A172 (cell line): ENCODE measurements around the gene CCDC187. TPM values are rescaled to one million over a fixed set of nuclear protein-coding genes. Genes with fewer than 3 reads are reported as not detected.
A peak's percentile ranks its signal among the peaks of the same experiment; 100 is the strongest.

ENCODE experiments used
- DNase-seq: peaks from one replicate; pipeline ENCODE4 v3.0.0-alpha.2; 2015; ENCODE audit warnings: low spot score
- total RNA-seq: library from RNA; depleted of rRNA; stranded (reverse); fragments of >200 nt; shearing (Covaris generic); gene quantifications from 2 replicates; pipeline ENCODE4 v1.2.3, GENCODE V29; 2014

The CCDC187 gene
- total RNA-seq, 1 experiment from 2014 or later: 0.07 TPM

DNA sequence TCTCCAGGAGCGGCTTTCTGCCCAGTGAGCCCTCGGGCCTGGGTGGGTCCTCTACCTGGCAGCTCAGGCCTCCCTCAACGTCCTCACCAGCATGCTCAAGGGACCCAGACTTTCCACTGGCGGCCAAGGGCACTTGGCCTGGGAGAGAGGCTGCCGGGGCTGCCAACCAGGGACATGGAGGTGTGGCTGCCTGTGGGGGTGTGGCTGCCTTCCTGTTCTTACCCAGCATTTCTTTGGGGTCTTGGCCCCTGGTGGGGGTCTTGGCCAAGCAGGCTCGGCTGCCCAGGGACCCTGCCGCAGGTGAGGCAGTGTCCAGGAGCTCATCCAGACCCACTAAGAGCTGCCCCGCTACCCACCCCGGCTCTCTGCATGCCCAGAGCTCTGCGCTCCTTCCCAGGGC lies 51.0 kb downstream of the CCDC187 start:
- DNase-seq: no peak

DNA sequence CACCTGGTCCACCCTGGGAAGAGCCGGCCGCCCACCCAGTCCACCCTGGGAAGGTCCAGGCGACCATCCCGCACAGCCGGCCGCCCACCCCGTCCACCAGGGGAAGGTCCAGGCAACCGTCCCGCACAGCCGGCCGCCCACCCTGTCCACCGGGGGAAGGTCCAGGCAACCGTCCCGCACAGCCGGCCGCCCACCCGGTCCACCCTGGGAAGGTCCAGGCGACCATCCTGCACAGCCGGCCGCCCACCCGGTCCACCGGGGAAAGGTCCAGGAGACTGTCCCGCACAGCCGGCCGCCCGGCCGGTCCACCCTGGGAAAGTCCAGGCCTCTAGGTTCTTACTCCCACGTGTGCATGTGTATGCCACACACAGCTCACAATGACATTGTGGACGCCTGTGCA lies 51.6 kb downstream of the CCDC187 start:
- DNase-seq: no peak

DNA sequence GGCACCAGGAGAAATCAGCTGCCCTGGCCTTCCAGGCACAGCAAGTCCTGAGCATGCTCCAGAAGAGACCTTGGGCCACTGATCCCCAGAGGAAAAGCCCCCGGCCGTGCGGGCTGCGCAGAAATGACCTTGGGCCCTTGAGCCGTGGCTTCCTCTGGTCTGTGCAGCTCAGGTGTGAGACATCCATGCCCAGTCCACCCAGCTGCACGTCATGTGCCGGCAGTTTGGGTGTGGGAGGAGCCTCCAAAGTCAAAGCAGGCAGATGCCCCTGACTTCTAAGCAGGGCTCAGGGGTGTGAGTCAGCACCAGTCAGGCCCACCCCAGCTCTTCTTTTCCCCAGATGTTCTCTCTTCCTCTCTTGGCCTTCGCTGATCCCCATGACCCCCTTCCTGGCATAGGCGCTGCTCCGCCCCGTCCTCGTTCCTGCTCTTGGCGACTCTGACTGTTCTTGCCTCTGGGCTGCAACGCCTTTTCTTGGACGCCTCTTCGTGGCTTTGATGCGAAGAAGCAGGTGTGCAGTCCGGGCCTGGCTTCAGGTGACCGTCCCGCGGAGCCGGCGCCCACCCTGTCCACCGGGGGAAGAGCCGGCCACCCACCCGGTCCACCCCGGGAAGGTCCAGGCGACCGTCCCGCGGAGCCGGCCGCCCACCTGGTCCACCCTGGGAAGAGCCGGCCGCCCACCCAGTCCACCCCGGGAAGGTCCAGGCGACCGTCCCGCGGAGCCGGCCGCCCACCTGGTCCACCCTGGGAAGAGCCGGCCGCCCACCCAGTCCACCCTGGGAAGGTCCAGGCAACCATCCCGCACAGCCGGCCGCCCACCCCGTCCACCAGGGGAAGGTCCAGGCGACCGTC lies 52.4 kb downstream of the CCDC187 start:
- DNase-seq: no peak

DNA sequence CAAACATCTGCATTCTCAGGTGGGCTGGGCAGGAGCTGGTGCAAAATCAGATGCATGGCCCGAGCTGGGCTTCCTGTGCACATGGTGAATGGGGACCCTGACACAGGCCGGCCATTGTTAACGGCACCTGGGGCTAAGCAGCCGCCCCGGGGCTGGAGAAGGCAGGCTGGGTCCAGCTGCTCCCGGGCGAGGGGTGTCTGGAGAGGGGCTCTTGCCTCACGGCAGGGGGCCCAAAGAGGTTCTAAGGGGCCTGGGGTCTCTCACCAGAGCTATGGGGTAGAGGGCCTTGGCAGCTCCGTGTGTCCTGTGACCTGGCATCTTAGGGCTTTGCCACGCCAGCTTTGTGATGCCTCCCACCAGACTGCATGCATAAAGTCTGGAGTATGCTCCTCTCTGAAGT lies 53.2 kb downstream of the CCDC187 start:
- no peak for DNase-seq

GRCh38 chr9:136249877-136250559 lies 53.9 kb downstream of the CCDC187 start:
- no peak for DNase-seq

DNA sequence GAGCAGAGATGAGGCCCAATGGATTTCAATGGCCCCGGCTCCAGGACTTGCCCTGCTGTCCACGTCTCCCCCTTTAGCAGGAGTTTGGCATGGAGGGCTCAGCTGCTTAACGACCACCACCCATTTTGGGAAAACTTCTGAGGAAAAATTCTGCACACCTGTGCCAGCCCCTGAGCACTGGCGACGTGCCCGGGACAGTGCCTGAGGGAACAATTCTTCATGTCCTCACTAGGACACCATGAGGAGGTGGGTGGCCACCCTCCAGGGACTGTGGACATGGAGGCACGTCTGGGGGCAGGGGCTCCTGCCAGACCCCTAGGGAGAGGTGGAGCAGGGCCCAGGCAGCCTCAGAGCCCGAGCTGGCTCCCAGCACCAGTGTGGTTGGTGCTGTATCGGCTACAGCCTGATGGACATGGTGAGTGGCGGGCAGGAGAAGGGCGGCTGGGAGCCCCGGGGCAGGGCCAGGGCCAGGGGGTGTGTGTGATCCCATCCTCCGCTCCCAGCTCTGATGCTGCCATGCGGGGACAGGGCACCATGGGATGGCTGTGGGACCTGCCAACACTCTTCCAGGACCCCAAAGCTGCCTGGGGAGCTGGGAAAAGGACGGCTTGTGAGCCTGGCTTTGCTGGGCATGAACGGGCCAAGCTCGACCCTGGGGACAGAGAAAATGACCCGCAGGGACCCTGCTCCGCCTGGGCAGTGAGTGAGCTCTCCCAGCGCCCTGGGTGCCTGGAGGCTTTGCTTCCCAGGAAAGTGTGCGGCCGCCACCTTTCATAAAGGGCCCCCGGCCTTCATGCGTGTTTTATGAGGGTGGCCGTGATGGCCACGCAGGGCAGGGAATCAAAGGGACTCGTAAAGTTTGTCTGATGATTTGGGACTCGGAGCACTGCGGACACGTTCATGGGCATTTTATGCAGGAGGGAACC lies 54.7 kb downstream of the CCDC187 start:
- DNase-seq: no peak

DNA sequence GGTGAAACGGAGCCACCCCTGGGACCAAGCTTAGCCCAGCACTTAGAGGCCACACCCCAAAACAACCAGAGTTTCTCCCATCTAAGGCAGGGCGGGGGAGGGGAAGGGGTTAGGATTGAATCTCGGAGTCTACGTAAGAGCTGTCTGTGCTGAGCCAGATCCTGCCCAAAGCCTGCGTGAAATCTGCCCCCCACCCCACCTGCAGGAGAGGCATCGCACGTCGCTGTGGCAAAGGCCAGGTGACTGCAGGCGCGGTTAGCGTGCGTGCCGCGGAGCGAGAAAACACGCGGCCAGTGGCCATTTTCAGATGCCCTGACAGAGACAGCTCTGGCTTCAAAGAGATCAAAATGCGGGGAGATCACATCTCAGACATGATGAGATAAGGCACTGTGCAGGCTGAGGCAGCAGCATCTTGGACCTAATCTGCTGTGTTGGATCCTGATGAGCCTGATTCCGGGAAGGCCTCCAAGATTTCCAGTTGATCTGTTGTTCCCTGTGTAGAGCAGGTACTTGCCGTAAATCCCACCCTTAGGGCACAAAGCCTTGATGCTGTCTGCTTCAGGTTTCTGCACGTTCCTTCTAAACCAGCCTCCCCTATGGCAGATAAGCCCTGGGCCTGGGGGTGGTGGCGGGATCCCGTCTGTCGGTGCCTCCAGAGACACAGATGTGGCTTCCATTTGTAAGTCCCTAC lies 55.8 kb downstream of the CCDC187 start:
- no peak for DNase-seq

DNA sequence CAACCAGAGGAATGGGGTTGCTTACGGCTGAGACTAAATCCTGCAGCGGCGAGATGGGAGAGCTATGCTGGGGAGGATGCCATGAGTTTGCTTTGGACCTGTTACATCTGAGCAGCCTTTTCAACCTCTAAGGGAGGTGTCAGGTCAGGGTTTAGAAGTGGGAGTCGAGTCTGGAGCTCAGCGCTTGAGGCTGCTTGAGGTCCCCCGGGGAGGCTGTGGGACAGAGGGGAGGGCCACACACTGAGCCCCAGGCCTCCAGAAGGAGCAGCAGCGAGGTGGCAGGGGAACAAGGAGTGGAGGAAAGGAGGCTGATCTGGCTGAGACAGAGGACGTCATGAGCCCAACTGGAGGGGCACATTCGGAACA lies 56.4 kb downstream of the CCDC187 start:
- DNase-seq: no peak

DNA sequence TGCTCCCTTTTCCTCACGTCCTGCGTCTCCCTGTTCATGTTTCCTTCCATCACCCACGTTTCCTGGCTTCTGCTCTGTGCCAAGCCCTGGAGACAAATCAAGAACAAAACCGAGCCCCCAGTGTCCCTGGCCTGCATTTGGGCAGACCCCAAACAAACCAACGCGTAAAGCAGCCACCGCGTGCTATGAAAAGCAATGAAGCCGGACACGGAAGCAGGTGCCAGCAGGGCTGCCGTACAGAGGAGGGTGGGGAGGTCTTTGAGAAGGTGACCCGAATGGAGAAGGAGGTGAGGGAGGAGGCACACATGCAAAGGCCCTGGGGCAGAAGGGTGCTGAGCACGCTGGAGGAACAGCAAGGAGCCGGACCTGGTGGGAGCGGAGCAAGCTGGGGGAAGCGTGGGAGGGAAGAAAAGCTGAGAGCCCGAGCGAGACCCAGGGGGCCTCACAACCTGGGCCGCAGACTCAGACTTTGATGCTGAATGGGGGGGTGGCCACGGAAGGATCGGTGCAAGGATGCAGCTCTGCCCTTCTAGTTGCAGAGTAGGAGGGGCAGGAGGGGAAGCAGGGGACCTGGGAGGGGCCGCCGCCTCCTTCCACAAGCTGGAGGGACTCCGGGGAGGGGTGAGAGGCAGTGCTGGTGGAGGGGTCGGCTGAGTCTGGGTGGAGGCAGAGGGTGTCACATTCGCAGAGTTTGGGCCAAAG lies 56.9 kb downstream of the CCDC187 start:
- DNase-seq: no peak

GRCh38 chr9:136245219-136246150 lies 58.4 kb downstream of the CCDC187 start, which contains the start of gene QSOX2:
Gene QSOX2 (minus strand): TSS chr9:136245812. CDS start chr9:136245803, 9 bp downstream.
- DNase-seq: peak; percentile 56

DNA sequence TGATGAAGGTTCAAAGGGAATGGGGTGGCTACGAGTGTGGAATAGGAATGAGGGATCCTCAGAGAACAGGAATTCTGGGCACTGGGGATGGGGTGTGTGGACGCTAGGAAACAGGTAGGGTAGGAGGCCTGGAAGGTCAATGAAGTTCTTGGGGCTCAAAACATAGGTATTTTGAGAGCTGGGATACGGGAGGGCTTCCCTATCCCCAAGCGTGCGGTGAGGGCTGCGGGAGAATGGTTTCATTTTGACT lies 59.0 kb downstream of the CCDC187 start:
- no peak for DNase-seq

DNA sequence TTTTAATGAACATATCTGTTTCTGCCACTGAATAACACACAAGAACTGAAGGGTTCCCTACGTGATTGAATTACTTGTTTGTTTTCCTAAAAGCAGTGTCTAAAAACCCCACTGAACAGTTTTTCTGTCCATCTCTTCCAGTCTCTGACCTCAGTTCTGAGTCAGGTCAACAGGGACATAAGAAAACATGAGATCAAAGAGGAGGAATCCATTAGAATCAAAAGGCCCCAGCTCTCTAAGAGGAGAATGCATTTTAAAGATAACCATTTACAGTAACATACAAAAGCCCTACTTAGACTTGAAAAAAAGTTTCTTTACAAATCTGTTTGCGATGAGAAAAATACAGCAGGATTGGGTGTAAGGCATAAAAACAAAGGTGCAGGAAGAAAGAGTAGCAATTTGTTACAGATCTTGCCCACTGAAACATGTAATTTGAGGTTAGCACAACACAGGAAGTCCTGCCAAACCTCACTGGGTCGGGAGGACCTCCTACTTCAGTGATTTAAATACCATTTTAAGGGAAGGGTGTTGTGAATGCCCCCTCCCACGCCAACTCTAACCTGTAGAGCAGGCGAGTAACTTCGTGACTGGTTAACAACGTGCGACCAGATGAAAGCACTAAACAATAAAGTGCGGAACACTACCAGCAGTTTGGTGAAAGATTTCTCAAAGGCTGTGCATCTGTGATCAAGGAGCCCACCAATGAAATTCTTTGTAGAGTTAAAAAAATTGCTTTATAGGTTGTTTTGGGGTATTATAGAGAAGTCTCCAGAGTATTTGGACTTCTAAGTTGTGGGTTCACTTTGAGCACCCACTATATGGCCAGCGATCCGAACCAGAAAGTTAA lies 59.5 kb downstream of the CCDC187 start:
- DNase-seq: no peak

DNA sequence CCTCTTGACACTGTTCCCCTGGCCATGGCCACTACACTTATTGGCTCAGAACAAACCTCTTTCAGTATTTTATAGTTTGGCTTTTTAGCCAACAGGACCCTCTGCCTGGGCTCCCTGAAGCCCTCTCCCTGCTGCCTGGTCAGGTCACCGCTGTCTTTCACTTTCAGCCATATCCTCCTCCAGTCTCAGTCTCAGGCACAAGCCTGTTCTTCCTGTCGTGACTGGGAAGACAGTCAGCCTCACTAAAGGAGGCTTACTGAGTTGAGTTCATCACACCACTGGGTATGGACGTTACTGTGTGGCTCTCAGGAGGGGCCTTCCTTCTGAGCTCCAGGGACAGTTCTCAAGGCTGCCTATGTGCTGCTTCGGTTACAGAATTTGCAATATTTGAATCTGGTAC lies 60.3 kb downstream of the CCDC187 start:
- DNase-seq: no peak

DNA sequence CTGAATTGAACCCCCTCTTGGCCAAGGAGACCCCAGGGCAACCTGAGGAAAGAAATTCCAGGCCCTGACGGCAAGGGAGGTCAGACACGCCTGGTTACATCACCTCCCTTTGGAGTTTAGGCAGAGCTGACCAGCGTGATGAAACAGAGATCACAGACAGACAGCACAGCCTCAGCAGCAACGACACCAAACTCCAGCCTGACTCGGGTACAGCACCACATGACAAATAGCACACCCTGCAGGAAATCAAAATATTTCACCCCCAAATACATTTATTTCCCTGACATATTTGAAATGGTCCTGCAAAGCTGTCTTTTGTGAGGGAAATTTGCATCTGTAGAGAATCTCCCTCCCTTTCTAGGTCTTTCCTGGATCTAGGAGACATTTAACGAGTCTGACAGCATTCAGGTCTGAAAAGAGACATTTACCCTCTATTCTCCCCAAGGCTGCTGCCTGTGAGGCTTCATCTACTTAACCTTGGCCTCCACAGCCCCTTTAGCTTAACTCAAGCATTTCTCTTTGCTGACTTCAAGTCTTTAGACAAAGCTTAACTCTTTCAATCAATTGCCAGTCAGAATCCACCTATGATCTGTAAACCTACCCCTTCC lies 60.9 kb downstream of the CCDC187 start:
- DNase-seq: no peak

GRCh38 chr9:136242248-136242647 lies 61.6 kb downstream of the CCDC187 start:
- no peak for DNase-seq

- no peak for DNase-seq
Measured at GRCh38 chr9:136241542-136241941, 62.4 kb downstream of the CCDC187 start.

DNA sequence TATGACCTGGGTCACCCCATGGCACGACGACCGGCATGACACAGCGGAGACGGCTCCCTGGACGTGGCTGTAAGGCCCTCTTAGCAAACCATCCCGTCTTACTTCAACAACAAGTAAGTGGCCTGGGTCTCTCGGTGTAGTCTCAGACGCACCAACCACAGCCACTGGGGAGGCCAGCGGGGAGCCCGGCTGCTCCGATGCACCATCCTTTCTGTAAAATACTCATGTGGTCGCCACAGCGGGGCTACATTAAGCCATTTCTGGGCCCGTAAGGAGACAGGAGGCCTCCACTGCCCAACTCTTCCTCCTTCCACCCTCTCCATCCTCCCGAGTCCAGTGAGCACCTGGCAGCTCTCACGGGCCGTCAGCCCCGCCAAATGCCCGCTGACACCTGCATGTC lies 63.0 kb downstream of the CCDC187 start:
- DNase-seq: no peak

- no peak for DNase-seq
Measured at GRCh38 chr9:136239983-136240330, 63.9 kb downstream of the CCDC187 start.
